Lower leg skin (tissue), 3 donors: ENCODE measurements around the gene SLC6A13.

Source experiments
- CTCF ChIP-seq, 3 donors: fragments of 450-650 bp; IDR thresholded peaks; one replicate each; pipeline ENCODE4 v1.5.1; 2016; ENCODE audit warnings: antibody characterized with exemption in 3 of 3, mild to moderate bottlenecking in 3 of 3, moderate library complexity in 2 of 3
- POLR2A ChIP-seq, 2 donors: fragments of 450-650 bp; IDR thresholded peaks; one replicate each; pipeline ENCODE4 v1.6.1; 2016 to 2017; ENCODE audit warnings: antibody characterized with exemption in 2 of 2, mild to moderate bottlenecking in 1 of 2, moderate library complexity in 1 of 2

GRCh38 chr12:214003-214741 lies 48.5 kb downstream of the SLC6A13 start, which contains the start of gene SLC6A12:
- no peak for TF ChIP-seq CTCF (IDR thresholded peaks at IDR 0.05)
- no peak for TF ChIP-seq POLR2A (IDR thresholded peaks at IDR 0.05)
